HepG2 (cell line): ENCODE measurements around the gene PRUNE1. TPM values are rescaled to one million over a fixed set of nuclear protein-coding genes. Genes with fewer than 3 reads are reported as not detected.
A peak's percentile ranks its signal among the peaks of the same experiment; 100 is the strongest.

ENCODE experiments used
- ARID3A ChIP-seq: IDR thresholded peaks from 2 replicates; pipeline ENCODE4 v1.6.1; 2012; ENCODE audit warnings: low read depth, low read length, improper control_type of control experiment
- ATF2 ChIP-seq: sonication (generic); formaldehyde crosslinking; IDR thresholded peaks from 2 replicates; pipeline ENCODE4 v1.4.0; 2020; ENCODE audit warnings: missing genetic modification reagents
- KAT8 ChIP-seq: IDR thresholded peaks from 2 replicates; pipeline ENCODE4 v1.6.1; 2016; ENCODE audit warnings: missing genetic modification reagents, missing compliant biosample characterization
- KLF6 ChIP-seq: IDR thresholded peaks from 2 replicates; pipeline ENCODE4 v1.8.0; 2016; ENCODE audit warnings: missing biosample characterization, missing genetic modification reagents
- MIXL1 ChIP-seq: IDR thresholded peaks from 2 replicates; pipeline ENCODE4 v1.6.1; 2016
- NRL ChIP-seq: sonication (generic); formaldehyde crosslinking; IDR thresholded peaks from 2 replicates; pipeline ENCODE4 v1.5.0; 2020; ENCODE audit warnings: missing genetic modification reagents, mild to moderate bottlenecking, moderate library complexity, borderline replicate concordance
- SP5 ChIP-seq: IDR thresholded peaks from 2 replicates; pipeline ENCODE4 v1.6.1; 2016; ENCODE audit warnings: low read depth, borderline replicate concordance
- STAT5B ChIP-seq: sonication (generic); formaldehyde crosslinking; IDR thresholded peaks from 2 replicates; pipeline ENCODE4 v1.4.0; 2020; ENCODE audit warnings: missing genetic modification reagents
- YEATS2 ChIP-seq: sonication (generic); formaldehyde crosslinking; IDR thresholded peaks from 2 replicates; pipeline ENCODE4 v1.4.0; 2020; ENCODE audit warnings: missing genetic modification reagents, borderline replicate concordance
- ZEB1 ChIP-seq: IDR thresholded peaks from 2 replicates; pipeline ENCODE4 v1.6.1; 2012; ENCODE audit warnings: mild to moderate bottlenecking, low read depth, inconsistent platforms; ENCODE audit not compliant: insufficient replicate concordance
- ZNF205 ChIP-seq: IDR thresholded peaks from 2 replicates; pipeline ENCODE4 v1.6.1; 2018; ENCODE audit warnings: missing biosample characterization, missing genetic modification reagents
- ZNF224 ChIP-seq: sonication (generic); formaldehyde crosslinking; IDR thresholded peaks from 2 replicates; pipeline ENCODE4 v1.5.0; 2020; ENCODE audit warnings: mild to moderate bottlenecking, missing genetic modification reagents
- polyA plus RNA-seq, 8 experiments: library from polyadenylated mRNA; depleted of rRNA in 3 of 8; stranded (reverse) in 7 of 8; unstranded in 1 of 8; fragments of >200 nt; fragmentation: Illumina TruSeq in 4 of 8; extraction: Trizol in 4 of 8; gene quantifications; 2 replicates each; pipeline versions ENCODE4 v1.2.1 to v1.2.3, GENCODE V29; 2011 to 2016; ENCODE audit warnings: low read depth in 4 of 8, missing spikeins in 1 of 8, mixed read lengths in 1 of 8; ENCODE audit not compliant: insufficient read depth in 1 of 8
- total RNA-seq, 5 experiments: library from RNA; depleted of rRNA; stranded (reverse); fragments of >200 nt; fragmentation: Illumina TruSeq; extraction: Trizol; gene quantifications; 2 replicates each; pipeline ENCODE4 v1.2.3, GENCODE V29; 2016; ENCODE audit warnings: low read depth in 1 of 5

The PRUNE1 gene
- total and polyA plus RNA-seq, 2 of the 13 experiments (the other 11 are each of a cell fraction or from before 2014, with no cell fraction given) = 19.0 to 31.9 TPM

GRCh38 chr1:150979092-150980056 is 28.9 kb upstream of the PRUNE1 start (continued):
- TF ChIP-seq ZEB1 = peak; percentile 64
- TF ChIP-seq ZNF205 (CRISPR knock-in tag) = peak; percentile 74; the same call in 1 of the 2 replicates
- TF ChIP-seq ATF2 (CRISPR knock-in tag) = peak; percentile 63; the same call in 1 of the 2 replicates
- TF ChIP-seq KAT8 (CRISPR knock-in tag) = peak; percentile 81
- 0 out of 2 replicates have a peak, but pooled peaks have one; percentile 46 for TF ChIP-seq NRL (CRISPR knock-in tag)
- TF ChIP-seq YEATS2 (CRISPR knock-in tag) = peak; percentile 29; the same call in 1 of the 2 replicates
- peak; percentile 50; the same call in 1 of the 2 replicates for TF ChIP-seq MIXL1 (CRISPR knock-in tag)
- 0 out of 2 replicates have a peak, but pooled peaks have one; percentile 12 for TF ChIP-seq SP5 (CRISPR knock-in tag)
- no peak for TF ChIP-seq ARID3A
- 0 out of 2 replicates have a peak, but pooled peaks have one; percentile 52 for TF ChIP-seq ZNF224 (CRISPR knock-in tag)
- 0 out of 2 replicates have a peak, but pooled peaks have one; percentile 5 for TF ChIP-seq KLF6
- TF ChIP-seq STAT5B = no peak
- TF ChIP-seq, all 625 proteins: peak for 140
